Glutamatergic neuron (in vitro differentiated cells): Measurements from ENCODE around the gene GLG1. TPM values are rescaled to one million over a fixed set of nuclear protein-coding genes. Genes with fewer than 3 reads are reported as not detected.
A peak's percentile ranks its signal among the peaks of the same experiment; 100 is the strongest.
"Not testable (repeated sequence)": the region's sequence is repeated elsewhere in the genome, so short reads cannot be mapped to it uniquely, and the experiment has no call there.

Experiments
- DNase-seq: peaks from one replicate; pipeline ENCODE4 v3.0.0; 2022
- H3K27ac Mint-ChIP-seq: one replicate; pipeline ENCODE4 v1.8.0; 2020; ENCODE audit warnings: mild to moderate bottlenecking, mixed read lengths, inconsistent platforms; ENCODE audit not compliant: unreplicated experiment
- H3K27me3 Mint-ChIP-seq: one replicate; pipeline ENCODE4 v1.8.0; 2020; ENCODE audit warnings: mild to moderate bottlenecking, moderate library complexity, mixed read lengths, inconsistent platforms; ENCODE audit not compliant: unreplicated experiment
- H3K36me3 Mint-ChIP-seq: one replicate; pipeline ENCODE4 v1.8.0; 2020; ENCODE audit warnings: mild to moderate bottlenecking, mixed read lengths, inconsistent platforms; ENCODE audit not compliant: unreplicated experiment
- H3K4me1 Mint-ChIP-seq: one replicate; pipeline ENCODE4 v1.8.0; 2020; ENCODE audit warnings: mild to moderate bottlenecking, low read depth, mixed read lengths, inconsistent platforms; ENCODE audit not compliant: unreplicated experiment
- H3K4me3 Mint-ChIP-seq: one replicate; pipeline ENCODE4 v1.8.0; 2020; ENCODE audit warnings: mild to moderate bottlenecking, mixed read lengths, inconsistent platforms; ENCODE audit not compliant: unreplicated experiment
- H3K9me3 Mint-ChIP-seq: one replicate; pipeline ENCODE4 v1.8.0; 2020; ENCODE audit warnings: mild to moderate bottlenecking, moderate library complexity, mixed read lengths, inconsistent platforms; ENCODE audit not compliant: unreplicated experiment
- CTCF ChIP-seq: fragments of 200-600 bp; sonication (generic); IDR thresholded peaks from one replicate; pipeline ENCODE4 v1.5.0; 2021; ENCODE audit not compliant: partially characterized antibody, unreplicated experiment
- long read RNA-seq: library from polyadenylated mRNA; unstranded; transcript quantifications from one replicate; pipeline ENCODE4 v2.0.0, GENCODE V29; 2020; ENCODE audit not compliant: unreplicated experiment
- total RNA-seq: library from RNA; stranded (reverse); fragmentation: NEBNext Ultra II Directional; extraction: Animal tissue kit (Norgen Biotek cat#: 25700); gene quantifications from one replicate; pipeline ENCODE4 v1.2.1, GENCODE V29; 2021; ENCODE audit not compliant: unreplicated experiment

Gene GLG1
- total RNA-seq, result 143 TPM
- long read RNA-seq, full-length matches to known transcripts, result 6 of 27 reads
- long read RNA-seq, partial matches to known transcripts, result 5 of 27 reads
- long read RNA-seq, other reads (novel, unspliced or antisense), result 16 of 27 reads

DNA sequence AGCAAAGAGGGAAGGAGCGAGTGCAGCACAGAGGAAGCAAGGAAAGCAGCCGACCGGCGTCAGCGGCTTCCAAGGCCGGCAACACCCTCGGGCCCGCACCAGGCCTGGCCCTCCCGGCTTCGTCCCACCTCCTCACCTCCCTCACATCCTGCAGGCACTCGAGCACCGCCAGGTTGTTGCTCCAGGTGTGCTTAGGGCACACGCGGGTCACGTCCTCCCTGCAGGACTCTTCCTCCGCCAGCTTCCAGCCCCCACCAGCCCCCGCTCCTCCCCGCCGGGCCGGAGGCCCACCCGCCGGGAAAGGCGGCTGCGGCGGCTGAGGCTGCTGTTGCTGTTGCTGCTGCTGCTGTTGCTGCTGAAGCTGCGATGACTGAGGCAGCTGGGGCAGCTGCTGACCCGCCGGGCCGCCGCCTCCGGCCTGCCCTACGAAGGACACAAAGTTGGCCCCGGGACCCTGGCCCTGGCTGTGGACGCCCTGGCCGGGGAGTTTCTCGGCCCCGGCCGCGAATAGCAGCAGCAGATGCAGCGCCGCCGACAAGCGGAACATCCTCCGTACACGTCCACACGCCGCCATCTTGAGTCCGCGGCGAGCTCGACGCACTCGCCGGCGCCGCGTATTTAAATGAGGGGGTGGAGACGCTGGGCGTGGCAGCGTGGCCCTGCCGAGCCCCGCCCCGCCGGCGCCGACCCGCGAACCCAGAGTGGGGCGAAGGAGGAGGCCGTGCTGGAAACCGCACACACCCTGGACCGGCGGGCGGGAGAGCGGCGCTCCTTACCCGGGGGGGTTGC, at the start of gene GLG1:
GLG1 (minus strand) TSS at position 594 of the 789 bp plus-strand sequence; CDS start at position 574, 20 bp downstream.
- peaks cover 16% of the 10 kb centered on the region for H3K4me1 Mint-ChIP-seq
- H3K27ac Mint-ChIP-seq, result peak within 1 kb of the TSS; percentile 97
- H3K27me3 Mint-ChIP-seq, result peaks cover 13% of the 10 kb centered on the region
- H3K4me3 Mint-ChIP-seq, result peak within 1 kb of the TSS; percentile 94
- H3K36me3 Mint-ChIP-seq, result no peaks in the 10 kb centered on the region
- TF ChIP-seq CTCF, result no peak
- no peaks in the 10 kb centered on the region for H3K9me3 Mint-ChIP-seq
- peak; percentile 93 for DNase-seq

GRCh38 chr16:74654536-74655050, 47.7 kb upstream of the GLG1 start:
- H3K4me1 Mint-ChIP-seq, result no peaks in the 10 kb centered on the region
- DNase-seq, result no peak
- H3K27me3 Mint-ChIP-seq, result no peaks in the 10 kb centered on the region
- H3K36me3 Mint-ChIP-seq, result no peaks in the 10 kb centered on the region
- no peak for TF ChIP-seq CTCF
- H3K9me3 Mint-ChIP-seq, result no peaks in the 10 kb centered on the region
- no peak overlapping the region for H3K27ac Mint-ChIP-seq
- no peak overlapping the region for H3K4me3 Mint-ChIP-seq

GRCh38 chr16:74652883-74653282, 46.0 kb upstream of the GLG1 start:
- H3K4me3 Mint-ChIP-seq, H3K27ac Mint-ChIP-seq, H3K36me3 Mint-ChIP-seq: not testable (repeated sequence)

GRCh38 chr16:74652249-74652648, 45.3 kb upstream of the GLG1 start:
- no peak overlapping the region for H3K27ac Mint-ChIP-seq
- no peaks in the 10 kb centered on the region for H3K4me1 Mint-ChIP-seq
- TF ChIP-seq CTCF, result no peak
- H3K9me3 Mint-ChIP-seq, result no peaks in the 10 kb centered on the region
- no peaks in the 10 kb centered on the region for H3K36me3 Mint-ChIP-seq
- no peaks in the 10 kb centered on the region for H3K27me3 Mint-ChIP-seq
- H3K4me3 Mint-ChIP-seq, result no peak overlapping the region
- DNase-seq, result no peak

More at GRCh38 chr16:74652883-74653282, 46.0 kb upstream of the GLG1 start:
- not testable (repeated sequence) for H3K9me3 Mint-ChIP-seq, H3K4me1 Mint-ChIP-seq, DNase-seq, H3K27me3 Mint-ChIP-seq

GRCh38 chr16:74651841-74652240, 44.9 kb upstream of the GLG1 start:
- Mint-ChIP-seq H3K4me1 (no peaks in the 10 kb centered on the region), H3K27me3 (no peaks in the 10 kb centered on the region), H3K4me3 (no peak overlapping the region), H3K27ac (no peak overlapping the region), H3K36me3 (no peaks in the 10 kb centered on the region), H3K9me3 (no peaks in the 10 kb centered on the region)
- no peak for TF ChIP-seq CTCF
- no peak for DNase-seq
